ENCODE measurements around the gene EFR3B. TPM values are rescaled to one million over a fixed set of nuclear protein-coding genes. Genes with fewer than 3 reads are reported as not detected.

EFR3B gene
- total and polyA plus RNA-seq, 2 of the 13 experiments (the other 11 are each of a cell fraction or from before 2014, with no cell fraction given) = 0.42 TPM

GRCh38 chr2:25018681-25019080 lies 23.2 kb upstream of the EFR3B start (continued):
- no peak for TF ChIP-seq FLYWCH1 (CRISPR knock-in tag; IDR thresholded peaks at IDR 0.05)

DNA sequence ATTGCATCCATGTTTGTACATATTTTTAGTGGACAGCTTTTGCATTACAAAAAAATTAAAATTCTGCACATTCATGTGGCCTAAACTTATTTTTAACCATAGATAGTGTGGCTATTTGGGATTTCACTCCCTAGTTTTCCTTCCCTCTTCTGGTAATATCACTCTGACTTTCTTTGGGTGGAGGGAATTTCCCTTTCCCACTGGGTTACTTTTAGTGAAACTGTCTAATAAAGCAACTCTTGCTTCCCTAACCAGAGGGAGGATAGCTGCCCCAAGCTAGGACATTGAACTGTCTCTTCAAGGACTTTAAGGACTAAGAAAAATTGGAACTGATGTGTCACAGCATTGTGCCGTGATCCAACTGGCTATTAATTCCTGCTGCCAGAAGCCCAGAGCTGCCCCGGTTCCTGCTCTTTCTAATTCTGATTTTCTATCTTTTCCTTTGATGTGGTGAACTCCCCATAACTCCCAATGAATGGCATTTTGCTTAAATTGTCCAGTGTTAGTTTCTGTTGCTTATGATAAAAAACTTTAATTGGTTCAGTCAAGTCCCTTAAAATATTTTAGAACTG lies 20.0 kb upstream of the EFR3B start:
- H3K4me2 ChIP-seq (ENCODE audit: low read depth, low read length) = no peak overlapping the region
- FAIRE-seq = no peak
- H3K36me3 ChIP-seq (replicated peaks in 1 of 2; ENCODE audit: control insufficient read depth in 1 of 2, insufficient read depth in 2 of 2, low read length in 2 of 2) = no peaks in the 10 kb centered on the region
- no peak overlapping the region for H3K9ac ChIP-seq (ENCODE audit: insufficient read depth, low read depth, low read length)
- WGBS (ENCODE audit: low lambda C conversion rate) = 13% methylated on average over 2 of the region's 2 CpGs
- peaks cover 11% of the 10 kb centered on the region for H3K4me1 ChIP-seq (ENCODE audit: insufficient read depth, low read length)
- in situ Hi-C loops (cut with HindIII; ENCODE audit: extremely low pct_ligation_motif_present, low pct_unique_long_range_greater_than_20kb) (no loop called here), intact Hi-C loops (cut with micrococcal nuclease; ENCODE audit: unreplicated experiment) (no loop called here)
- no peak for ATAC-seq
- DNase-seq (ENCODE audit: low spot score) = no peak
- no peak overlapping the region for H2AFZ ChIP-seq (ENCODE audit: low read length)
- ChIA-PET POLR2A (no interaction called here), CTCF (ENCODE audit: low intra/inter-chr PET ratio, low total read pairs) (no interaction called here)
- H3K4me3 ChIP-seq (replicated peaks in 1 of 3; ENCODE audit: insufficient read depth in 1 of 3, low read depth in 2 of 3, low read length in 3 of 3) = no peak overlapping the region
- no peak overlapping the region for H3K27ac ChIP-seq (ENCODE audit: extremely low read length, insufficient read depth, low read length)
- H3K79me2 ChIP-seq (ENCODE audit: insufficient read depth, low read length) = no peaks in the 10 kb centered on the region
- no peak for TF ChIP-seq KAT7 (CRISPR knock-in tag; IDR thresholded peaks at IDR 0.05; ENCODE audit: borderline replicate concordance)
- TF ChIP-seq EP300 (IDR thresholded peaks at IDR 0.05; ENCODE audit: low read depth in 2 of 2, low read length in 2 of 2) = no peak
- no peak for TF ChIP-seq EP300 (CRISPR knock-in tag; IDR thresholded peaks at IDR 0.05; ENCODE audit: borderline replicate concordance)
- TF ChIP-seq ZNF350 (CRISPR knock-in tag; IDR thresholded peaks at IDR 0.05; ENCODE audit: borderline replicate concordance, low read depth) = no peak
- TF ChIP-seq NCOA5 (CRISPR knock-in tag; IDR thresholded peaks at IDR 0.05) = no peak
- TF ChIP-seq TMF1 (CRISPR knock-in tag; IDR thresholded peaks at IDR 0.05; ENCODE audit: low read depth) = no peak
- no peak for TF ChIP-seq ZNF850 (CRISPR knock-in tag; conservative IDR thresholded peaks at IDR 0.05)
- no peak for TF ChIP-seq ZNF530 (CRISPR knock-in tag; IDR thresholded peaks at IDR 0.05; ENCODE audit: low read depth)
- no peak for TF ChIP-seq ADNP (CRISPR knock-in tag; IDR thresholded peaks at IDR 0.05)
- TF ChIP-seq SP4 (CRISPR knock-in tag; IDR thresholded peaks at IDR 0.05) = no peak
- no peak for TF ChIP-seq ZNF136 (CRISPR knock-in tag; IDR thresholded peaks at IDR 0.05; ENCODE audit: low read depth)
- no peak for TF ChIP-seq KDM1A (CRISPR knock-in tag; IDR thresholded peaks at IDR 0.05)
- no peak for TF ChIP-seq ZSCAN31 (CRISPR knock-in tag; IDR thresholded peaks at IDR 0.05; ENCODE audit: low read depth)
- no peak for TF ChIP-seq MAFG (CRISPR knock-in tag; IDR thresholded peaks at IDR 0.05)
- TF ChIP-seq ZNF557 (CRISPR knock-in tag; IDR thresholded peaks at IDR 0.05) = no peak
- peaks cover 0 to 12% of the 10 kb centered on the region in 2 experiments; a peak in 2 of 5 replicates for H3K27me3 ChIP-seq (ENCODE audit: control insufficient read depth in 1 of 2, insufficient read depth in 2 of 2, low read length in 2 of 2)
- no TSS peak for BruUV-seq (replicated peaks)
- no peaks in the 10 kb centered on the region for H4K20me1 ChIP-seq (ENCODE audit: insufficient read depth, low read length)
- H3K9me3 ChIP-seq (ENCODE audit: low read length) = no peaks in the 10 kb centered on the region
